RKO (cell line): ENCODE data around the gene METRN.

Source experiments
- DNase-seq: peaks from one replicate; pipeline ENCODE4 v3.0.0-alpha.2; 2016; ENCODE audit warnings: low spot score

The METRN gene

DNA sequence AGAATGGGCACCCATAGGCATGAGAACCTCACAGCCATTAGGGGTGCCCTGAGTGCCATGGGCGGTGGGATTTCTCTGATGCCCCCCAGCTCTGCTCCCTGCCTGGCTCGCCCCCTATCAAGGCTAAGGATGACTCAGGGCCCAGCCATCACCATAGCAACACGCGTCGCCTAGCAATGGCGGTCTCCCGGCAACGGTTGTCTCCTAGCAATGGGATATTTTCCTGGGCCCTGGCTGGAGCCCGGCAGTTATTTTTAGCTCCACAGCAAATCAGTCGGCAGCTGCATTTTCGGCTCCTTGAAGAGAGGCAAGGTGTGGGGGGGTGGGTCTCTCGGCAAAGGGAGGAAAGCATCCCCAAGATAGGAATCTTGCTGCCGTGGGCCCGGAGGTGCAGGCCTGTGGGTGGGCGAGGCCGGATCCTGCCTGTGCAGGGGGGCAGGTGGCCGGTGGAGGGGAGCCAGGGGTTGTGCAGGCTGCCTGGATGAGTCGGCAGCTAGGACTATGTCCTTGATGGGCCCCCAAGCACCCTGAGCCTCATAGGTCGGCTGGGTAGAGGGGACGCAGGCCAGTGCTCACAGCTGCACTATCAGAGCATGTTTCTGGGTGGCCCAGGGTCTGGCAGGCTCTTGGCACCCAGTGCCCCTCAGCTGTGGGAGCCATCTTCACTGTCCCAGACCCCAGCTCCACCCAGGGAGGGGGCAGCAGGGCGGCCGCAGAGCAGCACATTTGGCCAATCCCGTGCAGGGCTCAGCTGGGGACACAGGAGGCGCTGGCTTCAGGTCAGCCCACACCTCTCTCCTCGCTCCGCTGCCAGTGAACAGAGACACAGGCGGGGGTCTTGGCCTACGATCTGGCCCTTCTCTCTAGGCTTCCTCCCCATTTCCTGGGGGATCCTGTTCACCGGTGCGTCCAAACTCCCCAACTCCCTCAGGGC lies 5.1 kb upstream of the METRN start:
- peak; percentile 87 for DNase-seq

DNA sequence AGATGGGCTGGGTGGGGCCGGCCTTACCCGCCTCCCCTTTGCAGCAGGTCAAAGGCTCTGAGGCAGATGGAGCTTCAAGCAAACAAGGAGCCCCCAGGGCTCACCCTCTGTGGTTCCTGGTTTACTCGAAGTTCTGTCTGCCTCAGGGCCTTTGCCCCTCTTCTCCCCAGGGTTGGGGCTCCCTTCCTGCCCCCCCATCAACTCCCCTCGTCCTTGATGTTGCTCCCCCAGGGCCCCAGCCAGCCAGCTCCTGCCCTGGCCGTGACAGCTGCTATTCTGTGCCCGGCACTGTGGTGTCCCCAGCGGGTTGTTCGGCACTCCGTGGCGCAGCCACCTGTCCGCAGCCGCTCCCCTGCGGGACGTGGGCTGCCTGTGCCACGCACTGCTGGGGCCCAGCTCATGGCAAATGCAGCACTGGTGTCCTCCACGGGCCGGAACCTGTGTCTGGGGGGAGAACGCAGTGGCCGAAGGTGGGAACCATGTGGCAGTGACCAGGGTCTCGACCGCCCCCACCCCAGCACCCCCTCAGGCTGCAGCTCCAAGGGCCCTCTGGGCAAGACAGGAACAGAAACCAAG lies 4.3 kb upstream of the METRN start:
- DNase-seq = no peak

DNA sequence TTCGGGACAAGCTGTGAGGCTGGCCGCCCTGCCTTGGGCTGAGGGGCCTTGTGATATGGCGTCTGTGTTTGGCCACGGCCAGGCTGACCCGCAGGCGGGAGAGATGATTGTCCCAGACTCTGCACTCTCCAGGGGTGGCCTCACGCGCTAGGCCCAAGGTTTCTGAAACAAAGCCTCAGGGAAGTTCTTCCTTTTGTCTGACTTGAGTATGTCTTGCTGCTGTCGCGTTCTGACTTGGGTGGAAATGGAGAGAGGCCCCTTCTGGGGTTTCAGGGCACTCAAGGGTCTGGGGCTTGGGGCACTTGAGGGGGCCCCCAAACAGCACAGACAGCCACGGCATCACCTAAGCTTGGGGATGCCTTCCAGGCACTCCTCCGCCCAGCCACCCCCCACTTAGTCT lies 3.8 kb upstream of the METRN start:
- no peak for DNase-seq

DNA sequence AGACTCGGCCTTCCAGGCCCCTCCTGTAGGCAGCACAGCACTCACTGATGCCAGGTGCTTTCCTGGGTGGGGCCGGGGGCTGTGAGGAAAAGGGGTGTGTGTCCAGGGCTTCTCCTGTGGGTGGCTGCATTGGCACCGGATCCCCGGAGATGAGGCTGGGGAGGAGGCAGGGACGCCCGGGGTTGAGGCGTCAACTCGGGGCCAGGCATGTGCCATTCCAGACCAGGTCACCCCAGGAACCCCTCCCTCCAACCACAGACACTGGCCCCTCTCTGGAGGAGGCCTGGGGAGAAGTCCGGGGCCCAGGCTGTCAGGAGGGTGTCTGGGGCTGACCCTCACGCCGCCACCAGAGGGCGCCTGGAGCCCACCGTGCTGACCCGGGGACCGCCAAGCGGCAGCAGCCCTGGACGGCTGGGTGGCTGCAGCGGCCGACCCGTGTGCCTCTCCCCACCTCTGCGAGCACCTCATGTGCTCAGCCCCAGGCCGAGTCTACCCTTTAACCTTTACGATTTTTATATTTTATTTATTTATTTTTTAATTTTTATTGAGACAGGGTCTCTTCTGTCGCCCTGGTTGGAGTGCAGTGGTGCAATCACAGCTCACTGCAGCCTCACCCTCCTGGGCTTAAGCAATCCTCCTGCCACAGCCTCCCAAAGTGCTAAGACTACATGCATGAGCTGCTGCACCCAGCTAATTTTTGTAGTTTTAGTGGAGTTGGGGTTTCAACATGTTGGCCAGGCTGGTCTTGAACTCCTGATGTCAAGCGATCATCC lies 3.2 kb upstream of the METRN start:
- DNase-seq = peak; percentile 77

DNA sequence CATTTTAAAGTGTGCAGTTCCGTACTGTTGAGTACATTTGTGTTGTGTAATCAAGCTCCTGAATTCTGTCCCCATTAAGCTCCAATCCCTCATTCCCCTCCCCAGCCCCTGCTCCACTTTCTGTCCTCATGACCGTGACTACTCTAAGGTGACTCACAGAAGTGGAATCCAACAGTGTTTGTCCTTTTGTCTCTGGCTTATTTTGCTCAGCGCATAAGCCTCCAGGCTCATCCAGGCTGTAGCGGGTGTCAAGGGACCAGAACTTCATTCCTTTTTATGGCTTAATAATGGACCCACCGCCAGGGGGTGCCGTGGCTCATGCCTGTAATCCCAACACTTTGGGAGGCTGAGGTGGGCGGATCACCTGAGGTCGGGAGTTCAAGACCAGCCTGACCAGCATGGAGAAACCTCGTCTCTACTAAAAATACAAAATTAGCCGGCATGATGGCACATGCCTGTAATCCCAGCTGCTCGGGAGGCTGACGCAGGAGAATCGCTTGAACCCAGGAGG lies 2.1 kb upstream of the METRN start:
- peak; percentile 96 for DNase-seq

DNA sequence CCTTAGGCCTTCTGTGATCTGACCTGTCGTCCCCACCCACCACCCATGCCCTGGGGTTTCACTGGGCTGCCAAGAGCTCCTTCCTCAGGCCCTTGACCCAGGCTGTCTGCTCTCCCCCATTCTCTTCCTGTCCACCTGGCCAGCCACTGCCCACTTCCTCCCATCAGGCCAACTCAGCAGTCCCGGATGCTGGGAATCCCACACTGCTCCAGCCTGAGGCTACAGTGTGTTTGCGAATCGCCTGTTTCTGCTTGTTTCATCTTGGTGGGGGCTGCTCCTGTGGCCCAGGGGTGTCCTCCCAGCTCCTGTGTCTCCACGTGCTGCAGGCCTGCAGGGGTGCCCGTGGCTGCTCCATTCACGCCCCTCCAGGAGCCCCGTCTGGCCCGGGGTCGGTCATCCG lies 839 bp upstream of the METRN start:
- no peak for DNase-seq

DNA sequence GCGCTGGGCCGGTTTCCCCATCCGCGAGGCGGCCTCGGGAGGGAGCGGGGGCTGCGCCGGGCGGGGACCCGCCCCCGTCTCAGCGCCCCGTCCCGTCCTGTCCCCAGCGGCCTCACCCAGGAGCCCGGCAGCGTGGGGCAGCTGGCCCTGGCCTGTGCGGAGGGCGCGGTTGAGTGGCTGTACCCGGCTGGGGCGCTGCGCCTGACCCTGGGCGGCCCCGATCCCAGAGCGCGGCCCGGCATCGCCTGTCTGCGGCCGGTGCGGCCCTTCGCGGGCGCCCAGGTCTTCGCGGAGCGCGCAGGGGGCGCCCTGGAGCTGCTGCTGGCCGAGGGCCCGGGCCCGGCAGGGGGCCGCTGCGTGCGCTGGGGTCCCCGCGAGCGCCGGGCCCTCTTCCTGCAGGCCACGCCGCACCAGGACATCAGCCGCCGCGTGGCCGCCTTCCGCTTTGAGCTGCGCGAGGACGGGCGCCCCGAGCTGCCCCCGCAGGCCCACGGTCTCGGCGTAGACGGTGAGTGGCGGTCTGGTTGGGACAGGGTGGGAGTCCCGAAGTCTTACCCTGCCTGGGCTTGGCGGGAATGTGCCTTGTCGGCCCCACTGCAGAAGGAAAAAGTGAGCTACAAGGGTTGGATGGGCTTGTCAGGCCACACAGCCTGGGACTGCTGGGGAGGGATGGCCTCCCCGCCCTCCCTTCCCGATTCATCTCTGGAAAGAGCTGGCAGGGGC lies 720 bp downstream of the METRN start:
- peak; percentile 46 for DNase-seq

DNA sequence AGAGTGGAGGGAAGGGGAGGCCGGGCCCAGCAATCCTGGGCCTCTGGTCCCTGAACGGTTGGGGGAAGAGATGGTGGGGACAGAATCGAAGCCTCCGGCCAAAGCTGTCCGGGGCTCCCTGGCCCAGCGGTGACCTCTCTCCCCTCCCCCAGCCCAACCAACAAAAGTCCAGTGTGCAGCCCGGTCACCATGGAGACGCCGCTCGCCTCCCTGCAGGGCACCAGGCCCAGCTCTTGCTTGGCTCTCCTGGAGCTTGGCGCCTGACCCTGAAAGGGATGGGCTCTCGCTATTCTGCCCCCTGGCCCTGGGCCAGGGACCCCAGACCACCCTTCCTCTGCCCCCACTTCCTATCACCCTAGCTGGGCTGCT lies 1.3 kb downstream of the METRN start:
- peak; percentile 68 for DNase-seq

DNA sequence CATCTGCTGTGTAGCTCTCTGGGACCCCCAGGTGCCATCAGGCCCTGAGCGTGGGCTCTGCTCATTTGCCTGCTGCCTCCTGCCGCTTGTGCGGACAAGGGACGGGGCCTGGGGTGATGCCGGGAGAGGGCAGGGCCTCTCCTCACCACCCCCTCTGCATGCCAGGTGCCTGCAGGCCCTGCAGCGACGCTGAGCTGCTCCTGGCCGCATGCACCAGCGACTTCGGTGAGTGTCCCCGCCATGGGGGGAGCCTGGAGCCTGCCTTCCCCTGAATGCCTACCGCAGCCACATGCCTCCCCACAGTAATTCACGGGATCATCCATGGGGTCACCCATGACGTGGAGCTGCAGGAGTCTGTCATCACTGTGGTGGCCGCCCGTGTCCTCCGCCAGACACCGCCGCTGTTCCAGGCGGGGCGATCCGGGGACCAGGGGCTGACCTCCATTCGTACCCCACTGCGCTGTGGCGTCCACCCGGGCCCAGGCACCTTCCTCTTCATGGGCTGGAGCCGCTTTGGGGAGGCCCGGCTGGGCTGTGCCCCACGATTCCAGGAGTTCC lies 1.9 kb downstream of the METRN start:
- DNase-seq = no peak

DNA sequence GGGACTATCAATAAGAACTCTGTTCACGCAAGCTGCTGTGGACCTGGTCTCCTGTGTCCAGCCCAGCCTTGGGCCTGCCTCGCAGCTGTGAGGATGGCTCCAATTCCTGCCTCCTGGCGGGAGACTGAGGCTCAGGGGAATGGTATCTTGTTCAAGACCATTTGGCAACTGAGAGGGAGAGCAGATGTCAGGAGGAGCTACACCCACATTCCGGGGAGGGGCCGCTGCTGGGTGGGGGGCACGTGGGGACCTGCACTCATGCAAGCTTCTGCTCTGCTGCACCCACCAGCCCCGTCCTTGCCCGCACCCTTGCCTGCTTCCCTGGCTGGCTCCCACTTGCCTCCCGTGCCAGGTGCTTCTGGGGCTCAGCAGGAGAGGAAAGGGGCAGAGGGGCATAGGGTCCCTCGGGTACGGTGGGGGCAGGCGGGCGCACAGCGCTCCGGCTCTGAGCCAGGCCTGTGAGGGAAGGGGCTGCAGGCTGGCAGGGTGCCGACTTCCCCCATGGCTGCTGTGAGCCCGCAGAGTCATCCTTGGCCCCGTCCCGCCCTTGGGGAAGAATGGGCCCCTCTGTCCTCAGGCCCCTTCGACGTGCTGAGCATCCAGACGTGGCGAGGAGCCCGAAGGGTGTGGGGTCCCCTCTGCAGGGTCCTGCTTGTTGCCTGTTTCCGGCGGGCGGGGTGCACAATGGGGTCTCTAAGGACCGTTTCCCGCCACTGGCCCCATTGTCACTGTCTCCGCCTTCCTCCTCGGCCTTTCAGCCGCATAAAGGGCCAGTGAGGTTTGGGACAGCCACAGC lies 2.7 kb downstream of the METRN start:
- no peak for DNase-seq

DNA sequence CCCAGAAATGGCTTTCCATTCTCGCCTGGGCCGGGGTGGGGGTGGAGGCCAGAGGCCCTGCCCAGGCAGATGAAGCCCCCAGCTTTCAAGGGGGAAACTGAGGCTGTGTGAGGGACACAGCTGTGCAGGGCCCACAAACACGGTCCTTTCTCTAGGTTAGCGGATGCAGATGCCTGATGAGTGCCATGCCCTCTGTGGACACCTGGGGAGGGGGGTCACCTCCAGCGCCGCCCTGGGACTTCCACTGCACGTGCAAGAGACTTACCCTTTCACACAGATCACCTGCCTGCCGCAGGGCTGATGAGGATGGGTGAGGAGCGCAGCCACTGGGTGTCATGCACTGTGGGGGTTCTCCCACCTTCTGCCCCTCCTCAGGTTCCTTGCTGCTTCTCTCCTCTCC lies 3.5 kb downstream of the METRN start:
- no peak for DNase-seq

DNA sequence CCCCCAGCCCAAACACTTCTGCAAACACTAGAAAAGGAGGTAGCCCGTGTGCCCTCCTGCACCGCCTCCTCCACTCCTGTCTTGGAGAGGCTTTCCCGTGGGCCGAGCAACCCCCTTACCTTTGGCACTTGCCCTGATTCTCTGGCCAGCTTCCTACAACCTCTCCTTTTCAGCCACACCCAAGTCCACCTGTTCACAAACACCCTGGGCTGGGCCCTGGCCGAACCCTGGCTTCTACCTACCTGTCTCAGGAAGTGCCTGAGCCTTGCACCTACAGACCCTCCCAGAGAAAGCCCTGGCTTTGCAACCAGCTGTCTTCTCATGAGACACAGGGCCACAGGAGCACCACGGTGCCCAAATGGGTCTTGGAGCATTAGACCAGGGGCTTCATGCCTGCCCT lies 4.0 kb downstream of the METRN start:
- no peak for DNase-seq

DNA sequence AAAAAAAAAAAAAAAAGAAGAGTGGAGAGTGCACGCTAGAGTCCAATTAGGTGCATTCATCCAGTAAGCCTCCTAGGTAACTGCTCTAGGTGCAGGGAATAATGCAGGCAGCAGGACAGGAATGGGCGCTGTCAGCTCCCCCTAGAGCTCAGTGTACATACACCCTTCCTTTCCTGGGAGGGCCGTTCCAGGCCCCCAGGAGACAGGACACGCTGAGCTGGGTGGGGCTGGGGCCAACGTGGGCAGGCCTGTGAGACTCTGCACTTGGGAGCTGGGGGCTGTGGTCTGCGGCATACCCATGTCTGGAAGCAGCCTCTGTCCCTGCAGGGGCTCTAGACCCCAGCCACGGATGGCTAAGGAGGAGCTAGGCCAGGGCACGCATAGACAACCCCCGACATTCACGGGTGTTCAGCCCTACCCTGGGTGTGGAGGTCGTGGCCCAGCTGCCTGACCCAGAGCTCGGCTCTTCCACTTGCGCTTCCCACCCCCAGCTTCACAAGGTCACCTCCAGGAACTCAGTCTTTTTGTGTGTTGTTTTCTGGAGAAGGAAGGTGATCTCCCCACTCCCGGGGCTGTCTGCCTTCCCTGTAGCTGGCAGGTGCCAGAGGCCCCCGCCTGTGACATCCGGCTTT lies 5.0 kb downstream of the METRN start:
- peak; percentile 69 for DNase-seq

DNA sequence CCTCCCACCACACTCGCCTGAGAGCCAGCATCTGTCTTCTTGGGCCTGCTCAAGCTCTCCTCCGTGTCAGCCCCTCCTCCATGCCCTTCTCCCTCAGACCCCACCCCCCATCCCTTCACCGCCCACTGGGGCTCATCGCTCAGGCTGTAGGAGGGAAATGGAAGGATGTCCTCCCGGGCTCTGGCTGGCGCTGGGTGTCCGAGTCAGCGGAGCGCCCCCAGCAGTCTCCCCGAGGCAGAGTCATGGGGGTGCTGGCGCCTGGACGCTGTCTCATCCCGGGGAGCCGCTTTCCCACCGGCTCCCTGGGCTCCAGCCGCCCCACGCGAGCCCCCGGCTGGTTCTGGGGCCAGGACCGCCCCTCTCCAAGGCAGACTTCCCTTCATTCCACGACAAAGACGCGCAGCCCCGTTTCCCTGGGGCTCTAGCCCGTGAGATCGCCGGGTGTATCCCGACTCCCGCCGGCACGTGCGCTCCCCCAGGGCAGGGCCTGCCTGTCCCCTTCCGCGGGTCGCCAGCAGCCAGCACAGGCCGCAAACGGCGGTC lies 5.6 kb downstream of the METRN start:
- peak; percentile 78 for DNase-seq

DNA sequence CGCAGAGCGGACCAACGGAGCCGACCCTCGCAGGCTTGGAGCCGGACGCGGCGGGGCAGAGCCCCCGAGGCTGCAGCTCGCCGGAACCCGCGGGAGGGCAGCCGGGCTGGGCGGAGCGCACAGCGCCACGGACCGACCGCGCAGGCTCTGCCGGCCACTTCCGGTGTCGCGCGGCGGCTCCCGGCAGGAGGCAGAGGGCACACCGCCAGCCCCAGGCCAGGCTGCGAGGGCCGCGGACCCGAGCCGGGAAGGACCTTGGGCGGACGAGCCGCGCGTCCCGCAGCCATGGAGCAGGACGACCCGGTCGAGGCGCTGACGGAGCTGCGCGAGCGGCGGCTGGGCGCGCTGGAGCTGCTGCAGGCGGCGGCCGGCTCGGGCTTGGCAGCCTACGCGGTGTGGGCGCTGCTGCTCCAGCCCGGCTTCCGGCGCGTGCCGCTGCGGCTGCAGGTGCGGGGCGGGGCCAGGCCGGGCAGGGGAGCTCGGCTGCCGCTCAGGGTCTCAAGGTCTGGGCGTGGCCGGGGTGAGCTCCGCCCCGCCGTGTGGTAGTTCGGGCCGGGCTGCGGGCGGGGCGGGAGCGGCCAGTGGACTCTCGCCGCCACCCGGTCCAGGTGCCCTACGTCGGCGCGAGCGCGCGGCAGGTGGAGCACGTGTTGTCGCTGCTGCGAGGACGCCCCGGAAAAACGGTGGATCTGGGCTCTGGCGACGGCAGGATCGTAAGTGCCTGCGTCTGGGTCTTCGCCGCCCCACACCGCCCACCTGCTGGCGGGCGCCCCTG lies 6.3 kb downstream of the METRN start, which contains the start of gene ANTKMT:
ANTKMT (plus strand) TSS at position 157 of the 775 bp plus-strand sequence; CDS start at position 286, 129 bp downstream.
- DNase-seq = peak; percentile 87

DNA sequence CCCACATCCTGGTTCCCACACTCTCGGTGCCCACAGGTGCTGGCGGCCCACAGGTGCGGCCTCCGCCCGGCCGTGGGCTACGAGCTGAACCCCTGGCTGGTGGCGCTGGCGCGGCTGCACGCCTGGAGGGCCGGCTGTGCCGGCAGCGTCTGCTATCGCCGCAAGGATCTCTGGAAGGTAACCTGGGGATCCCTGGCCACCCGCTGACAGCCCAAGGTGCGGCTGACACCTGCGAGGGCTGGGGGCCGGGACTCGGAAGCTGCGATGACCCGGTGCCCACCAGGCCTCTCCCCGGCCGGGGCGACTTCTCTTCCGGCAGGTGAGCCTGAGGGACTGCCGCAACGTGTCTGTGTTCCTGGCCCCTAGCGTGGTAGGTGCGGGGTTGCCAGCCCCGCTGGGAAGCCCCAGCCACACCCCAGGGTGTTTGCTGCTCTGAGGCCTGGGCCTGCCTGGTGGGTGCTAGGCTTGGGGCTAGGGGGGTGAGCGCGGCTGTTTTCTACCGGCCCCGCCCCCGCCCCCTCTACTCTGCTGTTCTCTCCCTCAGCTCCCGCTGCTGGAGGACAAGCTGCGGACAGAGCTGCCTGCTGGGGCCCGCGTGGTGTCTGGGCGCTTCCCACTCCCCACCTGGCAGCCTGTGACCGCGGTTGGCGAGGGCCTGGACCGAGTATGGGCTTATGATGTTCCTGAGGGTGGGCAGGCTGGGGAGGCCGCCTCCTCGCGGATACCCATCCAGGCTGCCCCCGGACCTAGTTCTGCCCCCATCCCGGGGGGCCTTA lies 7.0 kb downstream of the METRN start:
- no peak for DNase-seq

DNA sequence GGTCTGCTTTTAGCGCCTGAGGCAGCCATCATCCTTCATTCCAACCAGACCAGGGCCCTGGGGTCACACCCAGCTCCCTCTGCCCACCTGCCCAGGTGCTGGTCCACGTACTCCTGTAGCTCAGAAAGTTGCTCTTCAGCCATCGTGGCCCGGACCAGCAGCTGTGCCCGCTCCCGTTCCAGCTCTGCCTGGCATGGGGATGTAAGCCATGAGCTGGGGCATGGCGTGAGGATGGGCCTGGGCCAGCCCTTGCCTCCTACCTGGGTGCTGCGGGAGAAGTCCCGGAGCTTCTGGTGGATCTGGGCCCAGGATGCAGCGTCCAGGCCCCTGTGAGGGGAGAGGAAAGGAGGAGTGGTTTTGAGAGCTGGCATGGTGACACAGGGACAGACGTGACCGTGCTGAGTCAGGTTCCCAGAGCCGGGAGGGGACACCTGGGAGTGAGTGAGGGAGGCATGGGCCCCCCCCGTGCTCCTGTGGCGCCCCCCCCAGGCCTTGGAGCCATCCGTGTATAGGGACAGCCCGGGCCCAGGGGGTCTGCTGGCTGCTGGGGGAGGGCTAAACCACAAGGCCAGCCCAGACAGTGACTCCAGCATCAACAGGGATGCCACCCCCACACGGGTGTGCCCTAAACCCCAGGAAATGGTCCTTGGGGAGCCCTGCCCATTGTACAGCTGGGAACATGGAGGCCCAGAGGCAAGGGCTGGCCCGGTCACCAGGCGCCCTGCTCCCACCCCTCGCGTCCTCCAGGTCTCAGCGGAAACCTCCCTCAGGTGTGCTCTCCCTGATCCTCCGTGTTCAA lies 8.1 kb downstream of the METRN start:
- no peak for DNase-seq

DNA sequence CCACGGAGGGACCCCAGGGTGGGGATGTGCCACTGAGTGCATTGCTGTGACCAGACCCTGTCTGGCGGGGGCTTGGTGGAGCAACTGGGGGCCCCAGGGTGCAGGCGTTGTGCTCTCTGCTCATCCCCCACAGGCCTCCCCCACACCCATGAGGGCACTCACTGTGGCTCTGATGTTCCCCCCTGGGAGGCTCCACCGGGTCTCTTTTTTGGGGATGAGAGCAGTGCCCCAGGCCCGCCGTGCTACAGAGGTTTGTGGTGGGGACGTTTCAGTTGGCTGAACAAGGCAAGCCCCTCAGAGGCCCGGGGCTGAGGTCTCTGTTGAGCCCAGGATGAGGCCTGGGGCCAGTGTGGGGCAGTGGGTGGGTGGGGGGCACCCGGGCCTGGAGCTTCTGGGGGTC lies 8.8 kb downstream of the METRN start:
- no peak for DNase-seq
